NCI-H2227 (cell line): Measurements from ENCODE around the gene MBLAC1.
A peak's percentile ranks its signal among the peaks of the same experiment; 100 is the strongest.

Experiments used
- DNase-seq: peaks from one replicate; lab custom pipeline; 2025; ENCODE audit not compliant: unreplicated experiment; lab: John Stamatoyannopoulos, UW

MBLAC1 gene

DNA sequence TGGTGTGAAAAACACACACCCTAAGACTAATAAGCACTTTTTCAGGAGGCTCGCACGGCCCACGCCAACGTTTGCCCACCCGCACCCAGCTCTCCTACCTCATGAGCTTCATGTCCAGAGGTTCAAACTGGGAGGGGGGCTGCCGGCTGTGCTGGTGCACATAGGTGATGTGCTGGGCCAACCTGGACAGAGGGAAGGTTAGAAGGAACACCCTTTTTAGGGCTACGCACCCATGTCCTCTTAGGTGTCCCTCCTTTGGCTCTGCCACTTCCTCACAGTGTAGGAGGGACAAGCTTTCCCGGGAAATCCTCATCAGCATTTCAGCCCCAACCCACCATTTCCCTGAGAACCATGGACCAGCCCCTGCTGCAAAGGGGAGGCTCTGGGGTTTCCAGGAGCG, 31.5 kb upstream of the MBLAC1 start:
- DNase-seq, result no peak

DNA sequence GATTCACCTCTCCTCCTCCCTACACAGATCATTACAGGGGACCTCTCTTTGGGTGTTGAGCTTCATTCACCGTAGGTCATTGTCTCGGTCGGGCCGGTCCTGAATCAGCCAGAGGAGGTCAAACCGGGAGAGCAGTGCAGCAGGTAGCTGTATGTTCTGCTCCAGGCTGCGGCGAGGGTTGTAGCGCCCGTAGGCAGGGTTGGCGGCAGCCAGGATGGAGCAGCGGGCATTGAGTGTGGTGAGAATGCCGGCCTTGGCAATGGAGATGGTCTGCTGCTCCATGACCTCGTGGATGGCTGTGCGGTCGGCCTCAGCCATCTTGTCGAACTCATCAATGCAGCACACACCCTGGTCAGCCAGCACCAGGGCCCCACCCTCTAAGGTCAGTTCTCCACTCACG, 31.1 kb upstream of the MBLAC1 start:
- no peak for DNase-seq

DNA sequence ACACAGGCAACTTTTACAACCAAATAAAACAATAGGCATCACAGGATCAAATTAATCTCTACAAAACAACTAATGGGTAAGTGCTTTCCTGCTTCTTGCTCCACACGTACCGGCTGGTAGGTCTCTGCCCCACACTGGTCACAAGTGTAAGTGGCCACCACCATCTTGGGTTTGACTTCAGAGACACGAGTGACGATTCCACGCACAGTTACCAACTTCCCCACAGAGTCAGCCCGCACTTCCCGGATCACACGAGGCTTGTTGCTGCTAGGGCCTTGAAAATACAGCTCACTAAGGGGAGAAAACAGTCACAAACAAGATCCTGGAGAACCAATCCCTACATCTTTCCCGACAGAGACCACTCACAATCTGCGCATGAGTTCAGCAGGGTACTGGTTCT, 27.9 kb upstream of the MBLAC1 start:
- DNase-seq, result no peak

GRCh38 chr7:100099452-100099851, 27.3 kb upstream of the MBLAC1 start:
- no peak for DNase-seq

DNA sequence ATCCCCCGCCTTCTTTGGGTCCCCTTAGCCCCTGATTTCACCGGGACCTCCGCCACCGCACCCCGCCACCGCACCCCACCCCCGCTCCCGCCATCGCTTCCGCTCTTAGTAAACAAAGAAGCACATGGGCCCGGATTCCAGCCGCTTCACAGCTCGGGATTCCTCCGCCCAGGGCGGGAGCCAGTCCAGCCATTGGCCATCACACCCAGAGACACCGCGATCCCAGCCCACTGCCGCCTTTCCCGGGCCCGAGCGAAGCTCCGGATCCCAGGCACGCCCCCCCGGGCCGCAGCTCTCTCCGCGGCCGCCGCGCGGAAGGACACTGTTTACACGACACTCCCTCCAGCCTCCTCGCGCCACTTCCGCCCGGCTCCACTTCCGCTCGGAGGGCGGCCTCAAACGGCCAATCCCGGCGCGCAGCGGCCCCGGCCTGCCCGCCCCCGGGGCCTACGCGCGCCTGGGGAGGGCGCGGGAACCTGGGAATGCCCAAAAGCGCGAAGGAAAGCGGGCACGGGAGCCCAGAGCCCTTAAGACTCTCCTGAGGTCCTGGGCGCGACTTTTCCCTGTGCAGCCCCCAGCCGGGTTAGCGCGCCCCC, 26.2 kb upstream of the MBLAC1 start:
- DNase-seq, result peak; percentile 99

- DNase-seq, result peak; percentile 100
Measured at GRCh38 chr7:100101016-100101862, 25.5 kb upstream of the MBLAC1 start, which contains the start of the genes AP4M1 and MCM7. TSS of gene AP4M1 (plus strand) at chr7:100101643. CDS start at chr7:100101715, 72 bp downstream. TSS of gene MCM7 (minus strand) at chr7:100101397. CDS start at chr7:100101294, 103 bp downstream.

GRCh38 chr7:100102950-100103840, 23.6 kb upstream of the MBLAC1 start:
- DNase-seq, result no peak

DNA sequence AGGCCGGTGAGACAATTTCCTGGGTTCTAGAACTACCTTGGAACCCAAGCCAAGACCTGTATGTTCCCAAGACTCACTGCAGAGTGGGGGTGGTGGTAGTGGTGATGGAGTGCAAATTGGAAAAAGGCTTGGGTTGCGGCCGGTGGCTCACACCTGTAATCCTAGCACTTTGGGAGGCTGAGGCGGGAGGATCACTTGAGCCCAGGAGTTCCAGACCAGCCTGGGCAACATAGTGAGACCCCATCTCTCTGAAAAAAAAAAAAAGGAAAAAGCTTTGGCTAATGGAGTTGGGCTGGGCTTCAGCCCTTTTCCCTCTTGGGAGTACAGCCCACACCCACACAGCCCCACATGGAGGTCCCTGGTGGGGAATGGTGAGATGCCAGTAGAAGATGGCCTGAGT, 21.2 kb upstream of the MBLAC1 start:
- no peak for DNase-seq

DNA sequence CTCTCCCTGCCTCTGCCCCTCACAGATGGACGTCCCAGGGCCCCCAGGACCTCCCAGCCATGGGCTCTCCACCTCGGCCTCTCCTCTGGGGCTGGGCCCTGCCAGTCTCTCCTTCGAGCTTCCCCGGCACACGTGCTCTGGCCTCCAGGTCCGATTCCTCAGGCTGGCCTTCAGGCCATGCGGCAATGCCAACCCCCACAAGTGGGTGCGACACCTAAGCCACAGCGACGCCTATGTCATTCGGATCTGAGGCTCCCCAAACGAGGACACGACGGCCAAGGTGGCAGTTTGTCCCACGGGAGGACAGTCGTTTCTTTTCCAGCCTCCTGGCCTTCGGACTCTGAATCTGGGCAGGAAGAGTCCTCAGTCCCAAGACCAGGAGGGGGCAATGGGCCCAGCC, 20.1 kb upstream of the MBLAC1 start:
- no peak for DNase-seq

- no peak for DNase-seq
Measured at GRCh38 chr7:100107125-100107737, 19.5 kb upstream of the MBLAC1 start.

GRCh38 chr7:100107890-100108289, 18.9 kb upstream of the MBLAC1 start:
- DNase-seq, result no peak

GRCh38 chr7:100109521-100110163, 17.1 kb upstream of the MBLAC1 start:
- DNase-seq, result no peak

GRCh38 chr7:100111156-100111555, 15.6 kb upstream of the MBLAC1 start:
- DNase-seq, result no peak

- no peak for DNase-seq
Measured at GRCh38 chr7:100111914-100112313, 14.9 kb upstream of the MBLAC1 start.

DNA sequence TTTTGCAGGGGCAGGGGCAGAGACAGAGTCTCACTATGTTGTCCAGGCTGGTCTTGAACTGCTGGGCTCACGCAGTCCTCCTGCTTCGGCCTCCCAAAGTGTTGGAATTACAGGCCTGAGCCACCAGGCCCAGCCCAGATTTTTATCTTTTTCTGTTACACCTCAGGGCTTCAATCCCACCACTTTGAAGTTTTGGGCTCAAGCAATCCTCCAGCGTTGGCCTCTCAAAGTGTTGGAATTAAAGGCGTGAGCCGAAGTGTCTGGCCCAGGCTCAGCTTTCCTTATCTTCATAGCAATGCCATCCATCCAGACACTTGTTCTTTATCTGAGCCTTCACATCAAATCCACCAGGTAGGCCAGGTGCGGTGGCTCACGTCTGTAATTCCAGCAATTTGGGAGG, 11.7 kb upstream of the MBLAC1 start:
- no peak for DNase-seq

DNA sequence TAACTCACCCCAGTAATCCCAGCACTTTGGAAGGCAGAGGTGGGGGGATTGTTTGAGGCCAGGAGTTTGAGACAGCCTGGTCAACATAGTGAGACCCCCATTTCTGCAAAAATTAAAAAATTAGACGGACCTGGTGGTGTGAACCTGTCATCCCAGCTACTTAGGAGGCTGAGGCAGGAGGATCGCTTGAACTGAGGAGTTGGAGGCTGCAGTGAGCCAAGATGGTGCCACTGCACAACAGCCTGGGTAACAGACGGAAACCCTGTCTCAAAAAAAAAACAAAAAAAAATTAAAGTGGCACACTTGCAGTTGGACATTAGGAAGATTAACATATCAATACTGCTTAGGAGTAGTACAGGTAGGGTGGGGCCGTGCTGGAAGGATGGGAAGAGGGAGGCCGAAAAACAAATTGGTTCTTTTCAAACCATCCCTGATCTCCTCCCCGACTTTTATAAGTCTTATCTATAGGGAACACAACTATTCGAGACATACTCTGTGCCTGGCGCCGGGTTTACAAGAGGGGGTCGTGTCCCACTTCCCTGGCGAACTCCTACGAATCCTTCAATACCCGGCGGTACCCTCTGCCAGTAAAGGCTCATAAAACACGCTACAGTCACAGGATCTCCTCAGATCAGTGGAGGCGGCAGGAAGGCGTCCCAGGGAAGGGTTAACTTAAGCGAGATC, 8.2 kb upstream of the MBLAC1 start:
- DNase-seq, result no peak

- peak; percentile 98 for DNase-seq
Measured at GRCh38 chr7:100119072-100119969, 7.4 kb upstream of the MBLAC1 start, which contains the start of the genes CNPY4 and TAF6. TSS of gene CNPY4 (plus strand) at chr7:100119634. CDS start at chr7:100119745, 111 bp downstream. TSS of gene TAF6 (minus strand) at chr7:100119358. CDS start at chr7:100114209, 5,149 bp downstream.

DNA sequence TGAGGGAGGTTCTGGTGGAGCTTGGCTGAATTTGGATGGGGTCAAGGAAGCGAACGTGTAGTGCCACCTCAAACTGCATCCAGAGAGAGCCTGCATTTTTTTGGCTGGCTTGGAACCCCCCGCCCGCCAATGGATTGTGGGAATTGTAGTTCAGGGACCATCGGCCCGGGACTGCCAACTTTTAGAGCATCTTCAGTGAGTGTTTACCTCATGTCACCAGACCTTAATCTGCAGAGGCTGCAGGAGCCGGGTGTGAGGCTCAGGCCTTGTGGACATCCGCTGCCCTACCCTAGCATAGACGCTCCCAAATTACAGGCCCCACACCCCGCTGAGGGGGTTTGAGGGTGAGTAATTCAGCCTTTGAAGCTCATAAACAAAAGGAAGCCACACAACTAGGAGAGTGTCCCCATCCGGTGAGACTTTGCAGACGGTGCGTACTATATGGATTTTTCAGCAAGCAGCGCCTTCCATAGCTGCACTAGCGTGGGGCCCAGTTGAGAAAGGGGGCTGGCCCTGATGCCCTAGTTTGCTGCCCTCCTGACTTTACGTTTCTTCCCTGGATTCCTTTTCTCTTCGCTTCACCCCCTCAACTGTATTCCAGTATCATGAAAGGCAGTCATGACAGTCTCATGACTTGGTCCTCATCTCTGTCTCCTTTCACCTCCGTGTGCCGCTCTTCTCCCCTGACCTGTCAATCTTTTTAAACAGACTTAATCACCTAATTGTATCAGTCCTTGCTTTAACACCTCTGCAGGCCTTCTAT, 6.6 kb upstream of the MBLAC1 start:
- peak; percentile 72 for DNase-seq
